SIG-M5 treated with dmso at 0.1 percent for 504 hours (cell line): ENCODE measurements around the gene ABCC4.

ENCODE experiments used
- DNase-seq: peaks from one replicate; lab custom pipeline; 2025; ENCODE audit not compliant: unreplicated experiment; lab: John Stamatoyannopoulos, UW

Gene ABCC4

DNA sequence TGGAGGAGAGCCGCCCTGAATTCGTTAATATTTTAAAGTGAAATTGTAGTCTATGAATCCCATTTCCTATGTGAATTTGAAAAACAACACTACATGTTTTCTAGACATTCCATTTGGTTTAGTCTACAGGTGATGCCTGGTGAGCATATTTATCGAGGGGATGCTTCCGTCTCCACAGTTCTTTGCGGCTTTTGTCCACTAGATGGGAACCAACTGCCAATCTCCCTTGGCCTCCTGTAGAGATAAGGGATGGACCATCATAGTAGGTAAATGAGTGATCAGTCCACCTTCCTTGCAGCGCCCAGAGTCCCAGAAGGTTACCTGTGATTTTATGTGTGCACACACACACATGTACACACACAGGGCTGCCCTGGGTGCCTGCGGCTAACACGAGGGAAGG lies 299.1 kb downstream of the ABCC4 start:
- no peak for DNase-seq

DNA sequence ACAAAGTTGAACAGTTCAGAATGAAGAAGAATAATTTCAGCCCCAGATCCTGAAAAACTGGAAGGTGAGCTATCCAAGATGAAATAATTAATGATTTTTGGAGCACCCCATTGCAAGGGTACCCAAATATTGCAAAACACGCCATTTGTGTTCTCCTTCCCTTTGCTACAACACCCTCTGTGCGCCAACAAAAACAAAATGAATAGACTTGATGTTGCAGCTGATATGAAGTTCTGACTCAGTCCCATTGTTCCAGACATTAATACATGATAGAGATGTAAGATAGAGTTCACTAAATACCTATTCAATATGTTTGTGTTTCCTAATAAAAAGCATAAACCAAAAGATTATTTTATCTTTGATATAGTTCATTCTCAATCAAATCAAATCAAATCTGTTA lies 301.4 kb downstream of the ABCC4 start:
- DNase-seq: no peak

- no peak for DNase-seq
These were observed 304.1 kb downstream of the ABCC4 start for GRCh38 chr13:94997126-94997525.

DNA sequence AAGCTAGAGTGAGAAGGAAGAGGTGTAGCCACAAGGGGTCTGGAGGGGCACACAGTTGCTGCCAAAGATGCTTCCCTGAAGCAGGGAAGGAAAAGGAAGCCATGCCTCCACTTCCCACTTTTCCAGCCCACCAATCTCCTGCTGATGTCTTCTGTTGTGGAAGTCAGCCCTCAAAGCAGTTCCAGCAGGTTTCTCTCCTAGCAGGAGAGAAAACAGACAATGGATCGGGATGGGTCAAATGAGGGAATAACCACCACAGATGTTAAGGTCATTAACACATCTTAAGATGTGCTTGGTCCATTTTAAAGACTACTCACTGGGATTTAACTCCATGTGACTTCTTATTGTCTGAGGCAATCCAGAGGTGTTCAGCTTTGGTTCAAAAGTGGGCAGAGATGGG lies 304.8 kb downstream of the ABCC4 start:
- no peak for DNase-seq

DNA sequence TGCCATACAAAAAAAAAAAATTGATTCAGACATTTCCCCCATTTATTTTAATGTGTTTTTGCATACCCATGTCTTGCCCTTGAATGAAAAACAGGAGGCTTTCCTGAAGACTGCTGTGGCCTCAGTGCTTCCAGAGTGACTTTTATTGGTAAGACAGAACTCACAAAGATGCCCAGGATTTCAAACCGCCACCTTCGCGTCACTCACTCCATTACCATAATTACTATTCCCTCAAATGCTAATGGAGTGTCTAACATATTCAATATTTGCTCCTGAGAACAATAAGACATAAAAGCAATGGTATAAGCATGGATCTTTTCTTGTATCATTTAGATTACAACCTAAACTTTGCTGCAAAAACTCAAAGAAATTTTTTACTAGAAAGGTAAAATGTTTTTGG lies 306.7 kb downstream of the ABCC4 start:
- DNase-seq: no peak

DNA sequence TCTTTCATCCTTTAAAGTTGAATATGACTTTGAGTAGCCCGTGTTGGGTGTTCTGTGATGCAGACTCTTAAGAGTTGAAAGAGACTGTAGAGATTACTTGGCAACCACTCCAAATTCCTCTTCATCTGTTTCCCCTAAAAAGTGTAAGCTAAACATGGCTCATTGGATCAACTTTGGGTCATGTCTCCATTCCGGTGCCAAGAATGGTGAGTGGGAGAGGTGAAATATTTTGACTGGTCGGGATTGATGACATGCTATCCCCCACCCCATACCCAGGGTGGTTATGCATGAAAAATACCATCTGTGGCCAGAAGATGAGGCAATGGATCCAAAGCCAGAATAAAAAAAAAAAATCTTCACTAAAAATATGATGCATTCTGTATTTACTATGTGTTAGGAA lies 307.6 kb downstream of the ABCC4 start:
- DNase-seq: no peak

DNA sequence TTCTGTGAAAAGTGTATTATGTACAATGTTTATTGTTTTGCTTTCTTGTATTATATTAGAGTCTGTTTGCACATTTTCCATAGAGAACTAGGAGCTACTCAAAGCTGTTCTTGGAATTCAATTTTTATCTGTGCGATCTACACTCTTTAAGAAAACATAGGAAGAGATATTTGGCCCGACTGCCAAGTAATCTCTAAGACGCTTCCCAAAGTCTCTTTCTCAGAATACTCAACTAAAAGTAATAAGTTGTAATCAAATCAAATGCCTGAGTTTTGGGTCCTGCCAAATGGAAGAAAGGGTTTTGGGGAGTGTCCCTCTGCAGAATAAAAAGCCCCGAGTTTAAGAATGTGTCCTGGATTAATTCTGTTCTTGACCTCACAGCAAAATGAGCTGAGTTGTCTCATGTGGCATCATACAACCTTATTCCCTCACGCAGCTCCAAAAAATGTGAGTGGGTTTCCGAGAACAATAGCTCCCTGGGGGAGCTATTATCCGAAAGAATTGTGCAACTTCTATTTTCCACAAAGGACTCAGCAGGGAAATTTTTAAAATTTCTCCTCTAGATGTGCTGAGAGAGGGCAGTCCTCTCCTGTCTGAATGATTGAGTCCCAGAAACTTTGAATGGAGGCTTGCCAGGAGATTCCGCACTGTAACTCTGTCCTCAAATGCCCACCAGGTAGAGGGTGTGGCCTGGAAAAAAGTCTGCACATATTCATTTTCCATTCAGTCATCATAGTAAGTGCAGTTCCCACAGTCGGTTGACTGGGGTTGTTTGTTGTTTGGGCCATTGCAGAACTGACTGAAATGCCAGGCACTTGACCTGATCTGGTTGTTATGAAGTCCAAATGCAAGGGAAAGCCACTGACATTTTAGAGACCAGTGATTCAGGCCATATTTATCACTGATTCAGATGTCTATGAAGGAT lies 309.0 kb downstream of the ABCC4 start:
- DNase-seq: no peak

DNA sequence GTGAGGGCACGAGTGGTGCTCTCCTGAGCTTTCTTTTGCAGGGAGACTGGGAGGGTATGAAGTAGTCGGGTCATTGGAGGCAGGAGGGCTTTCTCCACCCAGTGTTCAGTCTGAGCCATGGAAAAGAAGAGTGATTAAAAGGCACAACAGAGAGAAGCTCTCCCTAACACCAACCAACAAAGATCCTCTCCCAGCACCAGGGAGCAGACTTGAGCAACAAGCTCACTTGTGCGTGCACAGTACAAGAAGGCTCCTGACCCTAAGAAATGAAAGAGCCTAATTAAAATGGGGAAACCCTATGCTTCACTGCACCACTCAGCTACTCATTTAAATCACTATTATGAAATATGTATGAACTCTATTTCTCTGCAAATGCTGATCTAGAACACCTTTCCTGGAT lies 312.6 kb downstream of the ABCC4 start:
- peak; percentile 2 for DNase-seq

DNA sequence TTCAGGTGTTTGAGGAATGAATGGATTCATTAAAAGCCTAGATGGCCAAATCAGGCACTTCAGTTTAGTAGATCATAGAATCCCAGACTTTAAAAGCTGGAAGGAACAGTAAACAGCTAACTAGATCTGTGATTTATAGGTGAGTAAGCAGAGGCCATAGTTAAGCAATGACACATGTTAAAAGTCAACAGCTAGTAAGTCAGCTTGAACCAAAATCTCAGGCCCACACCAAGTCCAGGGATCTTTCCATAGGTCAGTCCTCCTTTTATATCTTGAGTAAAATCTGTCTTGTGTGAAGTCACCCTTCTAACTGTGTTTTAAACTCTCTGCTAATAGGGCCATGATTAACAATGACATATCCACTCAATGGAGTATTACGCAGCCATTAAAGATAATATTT lies 313.4 kb downstream of the ABCC4 start:
- DNase-seq: no peak

- no peak for DNase-seq
These were observed 314.2 kb downstream of the ABCC4 start for GRCh38 chr13:94987081-94987480.

DNA sequence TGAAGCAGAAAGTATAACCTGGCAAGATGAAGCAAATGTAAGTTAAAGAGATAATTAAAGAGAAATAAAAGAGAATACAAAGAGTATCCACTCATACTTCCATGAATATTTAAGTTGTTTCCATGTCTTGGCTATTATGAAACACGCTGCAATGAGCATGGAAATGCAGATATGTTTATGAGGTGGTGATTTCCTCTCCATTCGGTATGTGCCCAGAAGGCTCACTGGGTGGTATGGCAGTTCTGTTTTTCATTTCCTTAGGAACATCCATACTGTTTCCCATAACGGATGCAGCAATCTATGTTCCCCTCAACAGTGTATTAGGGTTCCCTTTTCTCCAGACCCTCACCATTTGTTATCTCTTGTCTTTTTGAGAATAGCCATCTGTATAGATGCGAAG lies 316.3 kb downstream of the ABCC4 start:
- DNase-seq: no peak

DNA sequence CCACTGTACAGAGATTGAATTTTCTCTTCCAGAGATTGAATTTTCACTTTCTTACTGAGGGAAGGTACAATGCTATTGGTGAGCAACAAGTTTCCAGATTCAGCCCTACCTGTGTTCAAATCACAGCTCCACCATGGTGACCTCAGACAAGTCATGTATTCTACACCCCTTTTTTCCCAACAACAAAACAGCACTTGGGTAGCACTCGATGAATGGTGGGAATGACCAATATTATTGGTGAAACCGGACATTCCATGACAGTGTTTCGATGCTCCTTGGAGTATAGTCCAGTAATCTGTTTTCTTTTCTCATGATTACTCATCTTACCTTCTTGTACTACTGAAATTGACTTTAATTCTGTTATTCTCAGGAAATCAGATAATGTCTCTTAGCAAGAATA lies 322.7 kb downstream of the ABCC4 start:
- no peak for DNase-seq

DNA sequence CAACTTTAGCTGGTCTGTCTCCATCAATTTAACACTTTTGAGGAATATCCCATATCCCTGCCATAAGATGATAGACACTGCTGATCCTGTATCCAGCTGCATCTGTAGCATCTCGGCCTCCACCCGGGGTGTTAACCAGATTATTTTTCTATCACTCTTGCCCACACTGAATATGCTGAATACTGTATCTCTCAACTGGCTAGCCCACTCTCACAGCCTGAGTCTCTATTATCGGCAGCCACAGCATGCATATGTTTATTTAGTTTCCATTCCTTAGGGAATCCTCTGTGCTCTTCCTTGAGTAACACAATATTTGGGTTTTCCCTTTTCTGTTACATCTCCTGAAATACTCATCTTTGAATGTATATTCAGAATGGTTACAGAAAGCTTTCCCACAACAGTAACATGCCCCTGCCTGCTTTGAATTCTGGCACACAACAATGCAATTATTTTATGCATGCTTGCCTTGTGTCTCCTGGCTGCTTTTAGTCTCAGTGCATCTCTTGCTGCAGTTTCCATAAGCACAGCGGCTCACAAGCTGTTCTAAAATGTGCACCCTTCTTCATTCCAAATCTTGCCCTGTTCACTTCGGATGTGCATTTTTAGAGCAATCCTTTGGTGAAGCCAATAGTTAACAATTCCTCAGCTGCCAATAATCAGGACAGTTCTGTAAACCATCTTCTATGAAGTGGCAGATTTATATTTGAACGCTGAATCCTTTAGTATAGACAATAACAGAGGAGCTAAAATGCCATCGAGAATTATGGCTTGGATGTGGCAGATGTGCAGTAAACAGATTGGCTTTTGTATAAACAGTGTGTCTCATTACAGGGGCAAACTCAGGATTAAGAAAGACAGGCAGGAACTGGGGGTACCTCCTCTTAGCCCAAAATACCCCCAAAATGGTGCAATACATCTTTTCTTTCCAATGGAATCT lies 327.0 kb downstream of the ABCC4 start:
- no peak for DNase-seq

GRCh38 chr13:94972262-94972661 lies 329.0 kb downstream of the ABCC4 start:
- DNase-seq: no peak
